ENCODE measurements around the gene NKAPL. TPM values are rescaled to one million over a fixed set of nuclear protein-coding genes. Genes with fewer than 3 reads are reported as not detected.

NKAPL gene
- total RNA-seq, 1 donor from 2014 or later = not detected

DNA sequence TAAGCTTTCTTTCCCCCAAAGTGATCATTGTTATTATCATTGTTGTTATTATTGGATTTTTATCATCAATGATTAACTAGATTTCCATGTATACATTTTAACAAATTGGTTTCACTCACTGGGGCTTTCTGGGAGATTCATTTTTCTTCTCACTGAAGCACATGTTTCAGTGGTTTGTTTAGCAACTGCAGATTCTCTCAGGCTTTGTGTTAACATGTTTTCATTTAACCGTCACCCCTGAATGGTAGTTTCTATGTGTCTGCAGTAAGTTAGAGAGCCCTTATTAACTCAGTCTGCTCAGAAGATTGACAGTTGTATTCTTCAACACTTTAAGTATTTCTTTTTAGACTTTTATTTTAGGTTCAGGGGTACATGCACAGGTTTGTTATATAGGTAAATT, 19.5 kb upstream of the NKAPL start:
- H3K27ac Mint-ChIP-seq (ENCODE audit: unreplicated experiment) = no peak overlapping the region
- no peaks in the 10 kb centered on the region for H3K4me1 Mint-ChIP-seq (ENCODE audit: low read depth)
- no peaks in the 10 kb centered on the region for H3K27me3 Mint-ChIP-seq (ENCODE audit: low read depth)
- peaks cover 4% of the 10 kb centered on the region for H3K9me3 Mint-ChIP-seq (ENCODE audit: low read depth)
- TF ChIP-seq, protein P1, sequence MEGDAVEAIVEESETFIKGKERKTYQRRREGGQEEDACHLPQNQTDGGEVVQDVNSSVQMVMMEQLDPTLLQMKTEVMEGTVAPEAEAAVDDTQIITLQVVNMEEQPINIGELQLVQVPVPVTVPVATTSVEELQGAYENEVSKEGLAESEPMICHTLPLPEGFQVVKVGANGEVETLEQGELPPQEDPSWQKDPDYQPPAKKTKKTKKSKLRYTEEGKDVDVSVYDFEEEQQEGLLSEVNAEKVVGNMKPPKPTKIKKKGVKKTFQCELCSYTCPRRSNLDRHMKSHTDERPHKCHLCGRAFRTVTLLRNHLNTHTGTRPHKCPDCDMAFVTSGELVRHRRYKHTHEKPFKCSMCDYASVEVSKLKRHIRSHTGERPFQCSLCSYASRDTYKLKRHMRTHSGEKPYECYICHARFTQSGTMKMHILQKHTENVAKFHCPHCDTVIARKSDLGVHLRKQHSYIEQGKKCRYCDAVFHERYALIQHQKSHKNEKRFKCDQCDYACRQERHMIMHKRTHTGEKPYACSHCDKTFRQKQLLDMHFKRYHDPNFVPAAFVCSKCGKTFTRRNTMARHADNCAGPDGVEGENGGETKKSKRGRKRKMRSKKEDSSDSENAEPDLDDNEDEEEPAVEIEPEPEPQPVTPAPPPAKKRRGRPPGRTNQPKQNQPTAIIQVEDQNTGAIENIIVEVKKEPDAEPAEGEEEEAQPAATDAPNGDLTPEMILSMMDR (IDR thresholded peaks at IDR 0.05) = no peak
- no peak for DNase-seq (ENCODE audit: low spot score)
- no peak overlapping the region for H3K4me3 Mint-ChIP-seq (ENCODE audit: unreplicated experiment)
- peaks cover 6% of the 10 kb centered on the region for H3K36me3 Mint-ChIP-seq (ENCODE audit: low read depth)

DNA sequence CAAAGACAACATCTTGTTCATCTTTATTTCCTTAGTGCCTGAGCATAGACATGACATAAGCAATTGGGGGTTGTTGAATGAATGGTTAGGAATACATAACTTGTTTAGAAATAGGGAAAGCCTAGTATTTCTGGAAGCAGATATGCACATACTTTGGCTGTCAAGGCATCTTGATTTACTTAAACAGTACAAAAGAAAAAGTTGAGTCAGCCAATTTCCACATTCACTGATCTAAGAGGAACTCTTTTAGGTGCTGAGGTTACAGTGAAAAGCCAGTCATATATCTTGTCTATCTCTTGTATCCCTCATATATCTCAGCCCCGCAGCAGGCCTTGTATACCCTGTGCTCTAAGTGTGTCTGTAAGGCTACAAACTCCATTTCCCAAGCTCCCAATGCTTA, 18.6 kb upstream of the NKAPL start:
- Mint-ChIP-seq H3K27ac (ENCODE audit: unreplicated experiment) (no peak overlapping the region), H3K36me3 (ENCODE audit: low read depth) (peaks cover 10% of the 10 kb centered on the region), H3K4me3 (ENCODE audit: unreplicated experiment) (no peak overlapping the region), H3K27me3 (ENCODE audit: low read depth) (no peaks in the 10 kb centered on the region), H3K9me3 (ENCODE audit: low read depth) (peaks cover 4% of the 10 kb centered on the region), H3K4me1 (ENCODE audit: low read depth) (no peaks in the 10 kb centered on the region)
- no peak for DNase-seq (ENCODE audit: low spot score)
- TF ChIP-seq, protein P1 (IDR thresholded peaks at IDR 0.05) = no peak

DNA sequence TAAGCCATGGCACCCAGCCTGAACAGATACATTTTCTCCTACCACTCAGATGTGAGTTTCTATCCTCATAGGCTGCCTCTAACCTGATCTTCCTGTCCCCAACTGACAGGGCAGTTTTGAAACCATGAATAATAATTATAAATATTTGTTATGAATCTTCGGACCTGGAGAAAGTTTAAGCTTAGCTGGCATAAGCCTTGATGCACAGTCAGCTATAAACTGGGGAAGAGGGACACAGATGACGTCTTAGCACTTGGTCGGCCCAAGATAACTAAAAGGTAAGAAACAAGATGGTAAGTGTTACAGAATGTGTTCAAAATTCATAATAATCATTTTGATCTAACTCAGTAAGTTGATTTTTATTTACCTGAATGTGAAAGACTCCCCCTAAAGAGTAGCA, 15.2 kb upstream of the NKAPL start:
- Mint-ChIP-seq H3K27me3 (ENCODE audit: low read depth) (no peaks in the 10 kb centered on the region), H3K36me3 (ENCODE audit: low read depth) (peaks cover 19% of the 10 kb centered on the region), H3K27ac (ENCODE audit: unreplicated experiment) (no peak overlapping the region), H3K4me3 (ENCODE audit: unreplicated experiment) (no peak overlapping the region), H3K9me3 (ENCODE audit: low read depth) (no peaks in the 10 kb centered on the region), H3K4me1 (ENCODE audit: low read depth) (no peaks in the 10 kb centered on the region)
- TF ChIP-seq, protein P1 (IDR thresholded peaks at IDR 0.05) = no peak
- DNase-seq (ENCODE audit: low spot score) = no peak

DNA sequence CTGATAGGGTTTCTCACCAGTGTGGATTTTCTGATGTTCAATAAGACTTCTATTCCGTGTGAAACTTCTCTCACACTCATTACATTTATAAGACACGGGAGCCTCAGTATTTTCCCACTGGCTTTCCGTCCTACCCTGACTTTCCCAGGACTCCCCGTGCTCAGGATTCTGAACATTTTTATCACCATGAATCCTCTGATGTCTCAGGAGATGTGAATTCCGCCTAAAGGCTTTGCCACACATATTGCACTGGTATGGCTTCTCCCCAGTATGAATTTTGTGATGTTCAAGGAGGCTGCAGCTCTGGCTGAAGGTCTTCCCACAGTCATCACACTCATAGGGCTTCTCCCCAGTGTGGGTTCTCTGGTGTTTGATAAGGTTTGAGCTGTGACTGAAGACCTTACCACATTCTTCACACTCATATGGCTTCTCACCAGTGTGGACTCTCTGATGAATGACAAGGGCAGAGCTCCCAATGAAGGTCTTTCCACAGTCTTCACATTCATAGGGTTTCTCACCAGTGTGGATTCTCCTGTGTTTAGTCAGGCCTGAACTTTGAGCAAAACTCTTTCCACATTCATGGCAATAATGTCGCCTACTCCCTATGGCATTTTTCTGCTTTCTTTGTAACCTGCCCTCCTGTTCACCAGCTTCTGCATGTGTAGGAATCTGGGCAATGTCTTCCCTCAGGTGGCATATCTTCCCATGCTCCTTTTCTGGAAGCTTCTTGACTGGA, 13.7 kb upstream of the NKAPL start:
- no peak overlapping the region for H3K27ac Mint-ChIP-seq (ENCODE audit: unreplicated experiment)
- H3K9me3 Mint-ChIP-seq (ENCODE audit: low read depth) = no peaks in the 10 kb centered on the region
- H3K4me3 Mint-ChIP-seq (ENCODE audit: unreplicated experiment) = no peak overlapping the region
- no peaks in the 10 kb centered on the region for H3K27me3 Mint-ChIP-seq (ENCODE audit: low read depth)
- peaks cover 19% of the 10 kb centered on the region for H3K36me3 Mint-ChIP-seq (ENCODE audit: low read depth)
- no peak for DNase-seq (ENCODE audit: low spot score)
- no peaks in the 10 kb centered on the region for H3K4me1 Mint-ChIP-seq (ENCODE audit: low read depth)
- TF ChIP-seq, protein P1 (IDR thresholded peaks at IDR 0.05) = no peak

DNA sequence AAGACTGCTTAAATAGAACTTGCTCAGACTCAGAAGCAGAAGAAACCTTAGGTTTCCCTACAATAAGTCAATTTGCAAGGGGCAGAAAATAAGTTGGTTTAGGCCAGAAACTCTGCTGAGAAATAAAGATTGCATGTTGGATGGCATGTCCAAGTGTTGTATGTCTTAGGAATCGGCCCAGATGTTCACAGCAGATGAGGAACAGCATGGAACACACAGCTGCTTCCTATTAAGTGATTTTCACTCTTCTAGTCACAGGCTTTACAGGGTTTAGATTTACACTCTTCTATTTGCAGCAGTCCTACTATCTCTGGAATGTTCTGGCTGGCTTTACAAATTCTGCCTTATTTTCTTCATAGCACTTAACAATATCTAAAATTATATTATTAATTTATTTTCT, 10.2 kb upstream of the NKAPL start:
- TF ChIP-seq, protein P1 (IDR thresholded peaks at IDR 0.05) = no peak
- Mint-ChIP-seq H3K36me3 (ENCODE audit: low read depth) (peaks cover 19% of the 10 kb centered on the region), H3K27me3 (ENCODE audit: low read depth) (no peaks in the 10 kb centered on the region), H3K4me1 (ENCODE audit: low read depth) (peaks cover 21% of the 10 kb centered on the region), H3K27ac (ENCODE audit: unreplicated experiment) (no peak overlapping the region), H3K9me3 (ENCODE audit: low read depth) (no peaks in the 10 kb centered on the region), H3K4me3 (ENCODE audit: unreplicated experiment) (no peak overlapping the region)
- DNase-seq (ENCODE audit: low spot score) = no peak
